Ovary (tissue), 3 donors: ENCODE data around the gene ARRB2.

Source experiments
- EP300 ChIP-seq: sonication (generic); formaldehyde crosslinking; IDR thresholded peaks from one replicate; pipeline ENCODE4 v1.6.1; 2017; ENCODE audit warnings: antibody characterized with exemption
- TF ChIP-seq, protein P1 (sequence below), 3 donors: fragments of 450-650 bp in 2 of 3; fragments of 200-600 bp in 1 of 3; IDR thresholded peaks; one replicate each; pipeline versions ENCODE4 v1.5.1 to v1.8.0; 2016 to 2022; ENCODE audit warnings: antibody characterized with exemption in 3 of 3, mild to moderate bottlenecking in 1 of 3
- donor health status: DM: no; HTN: no; CAD: no.

DNA sequence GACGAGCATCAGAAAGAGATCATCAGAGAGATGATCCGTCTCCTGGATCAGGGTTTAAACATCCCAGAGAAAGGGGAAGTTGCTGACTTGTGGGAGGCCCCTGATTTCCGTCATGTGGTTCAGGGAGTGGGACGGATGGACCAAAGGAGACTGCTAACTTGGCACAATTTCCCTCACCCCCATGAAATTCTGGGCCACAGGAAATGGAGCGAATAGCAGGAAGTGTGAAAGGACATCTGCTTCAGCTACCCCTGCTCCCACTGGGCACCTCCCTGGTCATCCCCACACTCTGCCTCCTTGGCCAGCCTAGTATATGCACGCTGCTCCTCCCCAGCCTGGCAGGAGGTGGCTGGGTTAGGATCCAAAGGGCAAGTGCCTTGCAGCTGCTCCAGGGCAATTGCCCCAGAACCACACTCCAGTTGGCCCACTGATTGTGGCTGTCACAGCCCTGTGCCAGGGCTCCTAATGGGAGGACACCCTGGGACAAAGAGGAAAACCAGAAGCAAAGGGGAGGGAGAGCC lies 1.3 kb downstream of the ARRB2 start:
- no peak for TF ChIP-seq EP300
- TF ChIP-seq, protein P1, sequence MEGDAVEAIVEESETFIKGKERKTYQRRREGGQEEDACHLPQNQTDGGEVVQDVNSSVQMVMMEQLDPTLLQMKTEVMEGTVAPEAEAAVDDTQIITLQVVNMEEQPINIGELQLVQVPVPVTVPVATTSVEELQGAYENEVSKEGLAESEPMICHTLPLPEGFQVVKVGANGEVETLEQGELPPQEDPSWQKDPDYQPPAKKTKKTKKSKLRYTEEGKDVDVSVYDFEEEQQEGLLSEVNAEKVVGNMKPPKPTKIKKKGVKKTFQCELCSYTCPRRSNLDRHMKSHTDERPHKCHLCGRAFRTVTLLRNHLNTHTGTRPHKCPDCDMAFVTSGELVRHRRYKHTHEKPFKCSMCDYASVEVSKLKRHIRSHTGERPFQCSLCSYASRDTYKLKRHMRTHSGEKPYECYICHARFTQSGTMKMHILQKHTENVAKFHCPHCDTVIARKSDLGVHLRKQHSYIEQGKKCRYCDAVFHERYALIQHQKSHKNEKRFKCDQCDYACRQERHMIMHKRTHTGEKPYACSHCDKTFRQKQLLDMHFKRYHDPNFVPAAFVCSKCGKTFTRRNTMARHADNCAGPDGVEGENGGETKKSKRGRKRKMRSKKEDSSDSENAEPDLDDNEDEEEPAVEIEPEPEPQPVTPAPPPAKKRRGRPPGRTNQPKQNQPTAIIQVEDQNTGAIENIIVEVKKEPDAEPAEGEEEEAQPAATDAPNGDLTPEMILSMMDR (IDR thresholded peaks at IDR 0.05) = no peak
